Peyer's patch (tissue), 4 donors: ENCODE results near the gene SLC5A9. TPM values are rescaled to one million over a fixed set of nuclear protein-coding genes. Genes with fewer than 3 reads are reported as not detected.
A peak's percentile ranks its signal among the peaks of the same experiment; 100 is the strongest.

ENCODE experiments used
- DNase-seq, 3 donors: peaks; one replicate each; pipeline ENCODE4 v3.0.0-alpha.2; 2017 to 2019
- H3K27ac ChIP-seq, 4 donors: fragments of 200-600 bp; sonication (generic); one replicate each; pipeline ENCODE4 v1.5.1; 2016 to 2019
- H3K27me3 ChIP-seq, 2 donors: fragments of 200-600 bp; sonication (generic); one replicate each; pipeline ENCODE4 v1.5.1; 2019
- H3K36me3 ChIP-seq, 3 donors: fragments of 200-600 bp; sonication (generic); one replicate each; pipeline ENCODE4 v1.5.1; 2016 to 2019
- H3K4me1 ChIP-seq, 4 donors: fragments of 200-600 bp; sonication (generic); one replicate each; pipeline ENCODE4 v1.5.1; 2016 to 2019
- H3K4me3 ChIP-seq, 4 donors: fragments of 200-600 bp; sonication (generic); 1 replicate in 3 of 4; 2 replicates in 1 of 4; pipeline ENCODE4 v1.5.1; 2016 to 2019; ENCODE audit warnings: mild to moderate bottlenecking in 1 of 4
- H3K9me3 ChIP-seq, 4 donors: fragments of 200-600 bp; sonication (generic); one replicate each; pipeline ENCODE4 v1.5.1; 2016 to 2019; ENCODE audit warnings: mild to moderate bottlenecking in 1 of 4
- POLR2A ChIP-seq, 2 donors: fragments of 450-650 bp; IDR thresholded peaks; one replicate each; pipeline ENCODE4 v1.5.1; 2017; ENCODE audit warnings: antibody characterized with exemption in 2 of 2, mild to moderate bottlenecking in 2 of 2, moderate library complexity in 2 of 2
- total RNA-seq, 4 donors: library from RNA; depleted of rRNA; stranded (reverse); fragments of >200 nt; gene quantifications; one replicate each; pipeline ENCODE4 v1.1.0, GENCODE V29; 2016
- TF ChIP-seq, protein P1 (sequence below), 6 experiments: fragments of 450-650 bp in 4 of 6; fragments of 200-600 bp in 2 of 6; sonication (generic) in 1 of 6; IDR thresholded peaks; one replicate each; pipeline ENCODE4 v1.5.1; 2017 to 2019; ENCODE audit warnings: antibody characterized with exemption in 6 of 6, mild to moderate bottlenecking in 3 of 6, moderate library complexity in 1 of 6

Gene SLC5A9
- total RNA-seq, 4 donors from 2014 or later: 8.3 to 272 (median 210) TPM

DNA sequence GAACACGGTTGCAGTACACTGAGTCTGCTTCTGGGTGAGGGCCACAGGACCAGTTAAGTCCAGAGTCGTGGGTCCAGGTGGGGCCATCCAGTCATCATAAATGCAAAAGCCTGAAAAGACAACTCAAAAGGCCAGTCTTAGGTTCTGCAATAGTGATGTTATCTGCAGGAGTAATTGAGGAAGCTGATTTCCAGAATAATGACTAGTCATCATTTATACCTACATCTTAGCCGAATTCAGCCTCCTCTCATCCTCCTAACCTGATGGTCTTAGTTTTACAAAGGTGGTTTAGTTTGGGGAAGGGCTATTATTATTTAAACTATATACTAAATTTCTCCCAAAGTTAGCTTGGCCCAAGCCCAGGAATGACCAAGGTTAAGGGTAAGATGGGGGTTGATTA, 23.5 kb upstream of the SLC5A9 start:
- Histone ChIP-seq H3K27me3 (no peaks in the 10 kb centered on the region), H3K9me3 (no peaks in the 10 kb centered on the region), H3K4me1 (no peaks in the 10 kb centered on the region), H3K27ac (no peak overlapping the region), H3K4me3 (no peak overlapping the region), H3K36me3 (no peaks in the 10 kb centered on the region)
- DNase-seq: no peak
- no peak for TF ChIP-seq POLR2A (IDR thresholded peaks at IDR 0.05)
- TF ChIP-seq, protein P1, sequence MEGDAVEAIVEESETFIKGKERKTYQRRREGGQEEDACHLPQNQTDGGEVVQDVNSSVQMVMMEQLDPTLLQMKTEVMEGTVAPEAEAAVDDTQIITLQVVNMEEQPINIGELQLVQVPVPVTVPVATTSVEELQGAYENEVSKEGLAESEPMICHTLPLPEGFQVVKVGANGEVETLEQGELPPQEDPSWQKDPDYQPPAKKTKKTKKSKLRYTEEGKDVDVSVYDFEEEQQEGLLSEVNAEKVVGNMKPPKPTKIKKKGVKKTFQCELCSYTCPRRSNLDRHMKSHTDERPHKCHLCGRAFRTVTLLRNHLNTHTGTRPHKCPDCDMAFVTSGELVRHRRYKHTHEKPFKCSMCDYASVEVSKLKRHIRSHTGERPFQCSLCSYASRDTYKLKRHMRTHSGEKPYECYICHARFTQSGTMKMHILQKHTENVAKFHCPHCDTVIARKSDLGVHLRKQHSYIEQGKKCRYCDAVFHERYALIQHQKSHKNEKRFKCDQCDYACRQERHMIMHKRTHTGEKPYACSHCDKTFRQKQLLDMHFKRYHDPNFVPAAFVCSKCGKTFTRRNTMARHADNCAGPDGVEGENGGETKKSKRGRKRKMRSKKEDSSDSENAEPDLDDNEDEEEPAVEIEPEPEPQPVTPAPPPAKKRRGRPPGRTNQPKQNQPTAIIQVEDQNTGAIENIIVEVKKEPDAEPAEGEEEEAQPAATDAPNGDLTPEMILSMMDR (IDR thresholded peaks at IDR 0.05): no peak

DNA sequence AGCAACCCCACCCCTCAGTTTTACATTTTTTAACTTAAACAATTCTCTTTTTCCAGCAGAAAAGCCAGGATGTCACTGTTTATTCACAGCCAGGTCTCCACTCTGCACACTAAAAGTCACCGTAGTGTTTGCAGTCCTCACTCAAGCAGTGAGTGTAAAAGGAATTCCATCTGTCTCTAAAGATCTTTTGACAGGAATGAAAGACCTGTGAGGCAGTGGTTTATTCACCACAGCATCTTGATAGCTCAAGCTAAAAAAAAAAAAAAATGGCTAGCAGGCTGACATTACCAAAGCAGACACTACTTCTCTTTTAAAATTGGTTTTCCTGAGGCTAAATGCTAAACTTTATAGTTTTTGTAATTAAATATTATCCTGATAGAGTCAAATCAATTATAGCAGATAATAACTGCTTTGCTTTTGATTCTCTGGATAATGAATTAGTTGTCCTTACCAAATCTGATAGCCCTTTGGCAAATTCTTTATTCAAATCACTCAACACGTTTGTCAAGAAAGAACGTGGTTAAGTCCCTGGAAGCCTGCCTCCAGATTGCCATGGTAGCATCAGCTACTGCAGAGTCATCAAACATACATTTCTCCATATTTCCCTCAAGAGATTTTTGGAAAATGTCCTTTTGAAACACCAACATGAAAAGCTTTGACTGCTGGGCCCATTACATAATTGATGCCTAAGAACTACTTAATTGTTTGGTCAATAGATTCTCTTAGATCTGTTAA, 22.2 kb upstream of the SLC5A9 start:
- H3K36me3 ChIP-seq: no peaks in the 10 kb centered on the region
- no peaks in the 10 kb centered on the region for H3K9me3 ChIP-seq
- H3K27ac ChIP-seq: no peak overlapping the region
- H3K4me1 ChIP-seq: no peaks in the 10 kb centered on the region
- no peak for DNase-seq
- H3K4me3 ChIP-seq: no peak overlapping the region
- TF ChIP-seq, protein P1 (IDR thresholded peaks at IDR 0.05): no peak
- no peak for TF ChIP-seq POLR2A (IDR thresholded peaks at IDR 0.05)
- H3K27me3 ChIP-seq: no peaks in the 10 kb centered on the region

- Histone ChIP-seq H3K27ac (no peak overlapping the region), H3K4me3 (no peak overlapping the region), H3K27me3 (no peaks in the 10 kb centered on the region), H3K36me3 (no peaks in the 10 kb centered on the region), H3K4me1 (no peaks in the 10 kb centered on the region), H3K9me3 (no peaks in the 10 kb centered on the region)
- TF ChIP-seq, protein P1 (IDR thresholded peaks at IDR 0.05): peak; percentile 29 to 87 (median 80)
- no peak for TF ChIP-seq POLR2A (IDR thresholded peaks at IDR 0.05)
- DNase-seq: peak; percentile 33 to 81 (median 72)
These were observed 20.3 kb upstream of the SLC5A9 start for GRCh38 chr1:48202030-48202752.

- TF ChIP-seq, protein P1 (IDR thresholded peaks at IDR 0.05): peak; percentile 23 to 77 (median 58)
- no peak for TF ChIP-seq POLR2A (IDR thresholded peaks at IDR 0.05)
- H3K36me3 ChIP-seq: no peaks in the 10 kb centered on the region
- no peaks in the 10 kb centered on the region for H3K4me1 ChIP-seq
- H3K4me3 ChIP-seq: no peak overlapping the region
- no peak overlapping the region for H3K27ac ChIP-seq
- no peaks in the 10 kb centered on the region for H3K9me3 ChIP-seq
- no peak for DNase-seq
- no peaks in the 10 kb centered on the region for H3K27me3 ChIP-seq
These were observed 19.1 kb upstream of the SLC5A9 start for GRCh38 chr1:48203287-48203900.

DNA sequence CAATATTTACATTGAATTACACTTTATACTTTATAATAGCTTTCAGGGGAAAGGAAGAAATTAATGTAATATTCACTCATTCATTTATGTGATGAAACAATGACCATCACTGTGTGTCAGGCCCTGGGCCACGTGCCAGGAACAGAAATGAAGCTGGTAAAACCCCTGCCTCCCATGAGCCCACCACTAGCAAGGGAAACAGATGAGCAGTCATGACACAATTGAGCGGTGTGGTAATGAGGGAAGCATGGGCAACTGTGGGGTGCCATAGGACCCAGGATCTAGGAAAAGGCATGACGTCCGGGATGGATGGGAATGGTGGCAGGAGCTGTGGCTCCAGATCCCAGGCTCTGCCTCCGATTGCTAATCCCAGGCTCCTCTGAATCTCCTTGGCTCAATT, 17.0 kb upstream of the SLC5A9 start:
- no peak for TF ChIP-seq POLR2A (IDR thresholded peaks at IDR 0.05)
- TF ChIP-seq, protein P1 (IDR thresholded peaks at IDR 0.05): no peak
- no peak for DNase-seq
- H3K27me3 ChIP-seq: no peaks in the 10 kb centered on the region
- H3K27ac ChIP-seq: no peak overlapping the region
- H3K9me3 ChIP-seq: no peaks in the 10 kb centered on the region
- no peak overlapping the region for H3K4me3 ChIP-seq
- no peaks in the 10 kb centered on the region for H3K36me3 ChIP-seq
- H3K4me1 ChIP-seq: no peaks in the 10 kb centered on the region
